Measurements from ENCODE around the gene KRT76. TPM values are rescaled to one million over a fixed set of nuclear protein-coding genes. Genes with fewer than 3 reads are reported as not detected.

The KRT76 gene
- total and polyA plus RNA-seq, 10 of the 15 experiments (the other 5 are each of a cell fraction or from before 2014, with no cell fraction given): not detected

GRCh38 chr12:52768479-52769200 lies 8.5 kb downstream of the KRT76 start:
- no peak overlapping the region for H2AFZ ChIP-seq (ENCODE audit: control insufficient read depth, low read depth, low read length)
- H3K4me2 ChIP-seq (ENCODE audit: control insufficient read depth, insufficient read depth): no peak overlapping the region
- peaks cover 0 to 5% of the 10 kb centered on the region in 2 experiments; a peak in 2 of 4 replicates for H3K27me3 ChIP-seq (replicated peaks in 1 of 2; ENCODE audit: control insufficient read depth in 2 of 2, insufficient read depth in 2 of 2, low read length in 1 of 2)
- RAD21 ChIA-PET (ENCODE audit: unreplicated experiment): no interaction called here
- no peaks in the 10 kb centered on the region for H3K79me2 ChIP-seq (ENCODE audit: control insufficient read depth, insufficient read depth, low read length)
- no TSS peak for BruUV-seq (replicated peaks)
- WGBS (ENCODE audit: insufficient coverage, insufficient replicate concordance, low lambda C conversion rate, missing lambda C conversion rate): 29% methylated on average over 10 of the region's 10 CpGs
- no peaks in the 10 kb centered on the region for H3K9me3 ChIP-seq (replicated peaks; ENCODE audit: control insufficient read depth, insufficient read depth, low read length)
- DNase-seq (ENCODE audit: low read depth, low spot score) (no peak), FAIRE-seq (no peak), ATAC-seq (no peak)
- POLR2A ChIA-PET: no interaction called here
- no peak overlapping the region for H3K9ac ChIP-seq (ENCODE audit: control insufficient read depth, insufficient read depth, low read length)
- CTCF ChIA-PET: no interaction called here
- SMC1A ChIA-PET (ENCODE audit: uncharacterized antibody, unreplicated experiment): no interaction called here
- H4K20me1 ChIP-seq (ENCODE audit: control insufficient read depth, insufficient read depth): no peaks in the 10 kb centered on the region
- H3K4me1 ChIP-seq (ENCODE audit: control insufficient read depth, insufficient read depth, low read length): no peaks in the 10 kb centered on the region
- H3K27ac ChIP-seq (ENCODE audit: control insufficient read depth, insufficient read depth): no peak overlapping the region
- no peaks in the 10 kb centered on the region for H3K36me3 ChIP-seq (ENCODE audit: control insufficient read depth in 2 of 2, insufficient read depth in 2 of 2, low read length in 1 of 2)
- in situ Hi-C loops (cut with MboI) (no loop called here), intact Hi-C loops (cut with micrococcal nuclease; ENCODE audit: unreplicated experiment) (no loop called here)
- no peak overlapping the region for H3K4me3 ChIP-seq
- TF ChIP-seq RAD51 (IDR thresholded peaks at IDR 0.05) (no peak), FOXK2 (IDR thresholded peaks at IDR 0.05) (no peak), RUNX3 (IDR thresholded peaks at IDR 0.05; ENCODE audit: low read length) (no peak), FOXM1 (IDR thresholded peaks at IDR 0.05; ENCODE audit: low read depth, low read length) (no peak), RBBP5 (conservative IDR thresholded peaks at IDR 0.05) (no peak), SP1 (IDR thresholded peaks at IDR 0.05; ENCODE audit: low read depth, low read length) (no peak), CBX3 (IDR thresholded peaks at IDR 0.05; ENCODE audit: borderline replicate concordance, low read depth) (no peak), NFYA (IDR thresholded peaks at IDR 0.05; ENCODE audit: borderline replicate concordance, low read depth, low read length) (no peak), CBX5 (IDR thresholded peaks at IDR 0.05; ENCODE audit: low read depth) (no peak), HDAC6 (IDR thresholded peaks at IDR 0.05; ENCODE audit: unreplicated experiment) (no peak), EP300 (IDR thresholded peaks at IDR 0.05; ENCODE audit: borderline replicate concordance in 1 of 2, control insufficient read depth in 1 of 2, low read depth in 2 of 2, low read length in 2 of 2) (no peak)
- TF ChIP-seq, protein P1, sequence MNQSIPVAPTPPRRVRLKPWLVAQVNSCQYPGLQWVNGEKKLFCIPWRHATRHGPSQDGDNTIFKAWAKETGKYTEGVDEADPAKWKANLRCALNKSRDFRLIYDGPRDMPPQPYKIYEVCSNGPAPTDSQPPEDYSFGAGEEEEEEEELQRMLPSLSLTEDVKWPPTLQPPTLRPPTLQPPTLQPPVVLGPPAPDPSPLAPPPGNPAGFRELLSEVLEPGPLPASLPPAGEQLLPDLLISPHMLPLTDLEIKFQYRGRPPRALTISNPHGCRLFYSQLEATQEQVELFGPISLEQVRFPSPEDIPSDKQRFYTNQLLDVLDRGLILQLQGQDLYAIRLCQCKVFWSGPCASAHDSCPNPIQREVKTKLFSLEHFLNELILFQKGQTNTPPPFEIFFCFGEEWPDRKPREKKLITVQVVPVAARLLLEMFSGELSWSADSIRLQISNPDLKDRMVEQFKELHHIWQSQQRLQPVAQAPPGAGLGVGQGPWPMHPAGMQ (IDR thresholded peaks at IDR 0.05; ENCODE audit: borderline replicate concordance): no peak
- TF ChIP-seq, protein P2, sequence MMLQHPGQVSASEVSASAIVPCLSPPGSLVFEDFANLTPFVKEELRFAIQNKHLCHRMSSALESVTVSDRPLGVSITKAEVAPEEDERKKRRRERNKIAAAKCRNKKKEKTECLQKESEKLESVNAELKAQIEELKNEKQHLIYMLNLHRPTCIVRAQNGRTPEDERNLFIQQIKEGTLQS (IDR thresholded peaks at IDR 0.05; ENCODE audit: borderline replicate concordance, extremely low read depth, low read depth, low read length): no peak
- TF ChIP-seq, protein P3, sequence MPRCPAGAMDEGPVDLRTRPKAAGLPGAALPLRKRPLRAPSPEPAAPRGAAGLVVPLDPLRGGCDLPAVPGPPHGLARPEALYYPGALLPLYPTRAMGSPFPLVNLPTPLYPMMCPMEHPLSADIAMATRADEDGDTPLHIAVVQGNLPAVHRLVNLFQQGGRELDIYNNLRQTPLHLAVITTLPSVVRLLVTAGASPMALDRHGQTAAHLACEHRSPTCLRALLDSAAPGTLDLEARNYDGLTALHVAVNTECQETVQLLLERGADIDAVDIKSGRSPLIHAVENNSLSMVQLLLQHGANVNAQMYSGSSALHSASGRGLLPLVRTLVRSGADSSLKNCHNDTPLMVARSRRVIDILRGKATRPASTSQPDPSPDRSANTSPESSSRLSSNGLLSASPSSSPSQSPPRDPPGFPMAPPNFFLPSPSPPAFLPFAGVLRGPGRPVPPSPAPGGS (IDR thresholded peaks at IDR 0.05; ENCODE audit: borderline replicate concordance, insufficient read depth, low read depth, low read length, poor library complexity, severe bottlenecking): no peak
- TF ChIP-seq, protein P4, sequence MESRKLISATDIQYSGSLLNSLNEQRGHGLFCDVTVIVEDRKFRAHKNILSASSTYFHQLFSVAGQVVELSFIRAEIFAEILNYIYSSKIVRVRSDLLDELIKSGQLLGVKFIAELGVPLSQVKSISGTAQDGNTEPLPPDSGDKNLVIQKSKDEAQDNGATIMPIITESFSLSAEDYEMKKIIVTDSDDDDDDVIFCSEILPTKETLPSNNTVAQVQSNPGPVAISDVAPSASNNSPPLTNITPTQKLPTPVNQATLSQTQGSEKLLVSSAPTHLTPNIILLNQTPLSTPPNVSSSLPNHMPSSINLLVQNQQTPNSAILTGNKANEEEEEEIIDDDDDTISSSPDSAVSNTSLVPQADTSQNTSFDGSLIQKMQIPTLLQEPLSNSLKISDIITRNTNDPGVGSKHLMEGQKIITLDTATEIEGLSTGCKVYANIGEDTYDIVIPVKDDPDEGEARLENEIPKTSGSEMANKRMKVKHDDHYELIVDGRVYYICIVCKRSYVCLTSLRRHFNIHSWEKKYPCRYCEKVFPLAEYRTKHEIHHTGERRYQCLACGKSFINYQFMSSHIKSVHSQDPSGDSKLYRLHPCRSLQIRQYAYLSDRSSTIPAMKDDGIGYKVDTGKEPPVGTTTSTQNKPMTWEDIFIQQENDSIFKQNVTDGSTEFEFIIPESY (IDR thresholded peaks at IDR 0.05): no peak
- TF ChIP-seq, protein P5, sequence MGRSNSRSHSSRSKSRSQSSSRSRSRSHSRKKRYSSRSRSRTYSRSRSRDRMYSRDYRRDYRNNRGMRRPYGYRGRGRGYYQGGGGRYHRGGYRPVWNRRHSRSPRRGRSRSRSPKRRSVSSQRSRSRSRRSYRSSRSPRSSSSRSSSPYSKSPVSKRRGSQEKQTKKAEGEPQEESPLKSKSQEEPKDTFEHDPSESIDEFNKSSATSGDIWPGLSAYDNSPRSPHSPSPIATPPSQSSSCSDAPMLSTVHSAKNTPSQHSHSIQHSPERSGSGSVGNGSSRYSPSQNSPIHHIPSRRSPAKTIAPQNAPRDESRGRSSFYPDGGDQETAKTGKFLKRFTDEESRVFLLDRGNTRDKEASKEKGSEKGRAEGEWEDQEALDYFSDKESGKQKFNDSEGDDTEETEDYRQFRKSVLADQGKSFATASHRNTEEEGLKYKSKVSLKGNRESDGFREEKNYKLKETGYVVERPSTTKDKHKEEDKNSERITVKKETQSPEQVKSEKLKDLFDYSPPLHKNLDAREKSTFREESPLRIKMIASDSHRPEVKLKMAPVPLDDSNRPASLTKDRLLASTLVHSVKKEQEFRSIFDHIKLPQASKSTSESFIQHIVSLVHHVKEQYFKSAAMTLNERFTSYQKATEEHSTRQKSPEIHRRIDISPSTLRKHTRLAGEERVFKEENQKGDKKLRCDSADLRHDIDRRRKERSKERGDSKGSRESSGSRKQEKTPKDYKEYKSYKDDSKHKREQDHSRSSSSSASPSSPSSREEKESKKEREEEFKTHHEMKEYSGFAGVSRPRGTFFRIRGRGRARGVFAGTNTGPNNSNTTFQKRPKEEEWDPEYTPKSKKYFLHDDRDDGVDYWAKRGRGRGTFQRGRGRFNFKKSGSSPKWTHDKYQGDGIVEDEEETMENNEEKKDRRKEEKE (IDR thresholded peaks at IDR 0.05): no peak

Measured in GM12878 (cell line).